Activated CD4-positive, alpha-beta T cell treated with anti-CD3 and anti-CD28 coated beads for 36 hours (primary cell): Measurements from ENCODE around the gene FAS. TPM values are rescaled to one million over a fixed set of nuclear protein-coding genes. Genes with fewer than 3 reads are reported as not detected.

Experiments
- ATAC-seq: fragments of 200-7000 bp; cut with Tn5 transposase; one replicate; pipeline ENCODE4 v1.10.0; 2021; ENCODE audit warnings: mild to moderate bottlenecking, moderate library complexity
- CTCF ChIA-PET: fragments of 350-600 bp; sonication (Branson Sonifier 250); formaldehyde crosslinking; loops from one replicate; lab custom pipeline; 2021; ENCODE audit warnings: antibody characterized with exemption; lab: Charles Lee
- POLR2A ChIA-PET: fragments of 350-600 bp; sonication (Branson Sonifier 250); formaldehyde crosslinking; loops from one replicate; lab custom pipeline; 2021; ENCODE audit warnings: antibody characterized with exemption, inconsistent platforms; lab: Charles Lee
- DNase-seq: peaks from one replicate; pipeline ENCODE4 v3.0.0-alpha.2; 2020
- H3K27ac Mint-ChIP-seq: one replicate; pipeline ENCODE4 v1.8.0; 2021; ENCODE audit warnings: mixed read lengths
- H3K27me3 Mint-ChIP-seq: one replicate; pipeline ENCODE4 v1.8.0; 2021; ENCODE audit warnings: mixed read lengths
- H3K36me3 Mint-ChIP-seq: one replicate; pipeline ENCODE4 v1.8.0; 2021; ENCODE audit warnings: low read depth, mixed read lengths
- H3K4me1 Mint-ChIP-seq: one replicate; pipeline ENCODE4 v1.8.0; 2021; ENCODE audit warnings: mixed read lengths
- H3K4me3 Mint-ChIP-seq: one replicate; pipeline ENCODE4 v1.8.0; 2021; ENCODE audit warnings: mild to moderate bottlenecking, moderate library complexity, mixed read lengths
- H3K9me3 Mint-ChIP-seq: one replicate; pipeline ENCODE4 v1.8.0; 2021; ENCODE audit warnings: low read depth, mixed read lengths
- intact Hi-C, 2 experiments: fragments of 100-400 bp; cut with DNase I in 1 of 2; cut with micrococcal nuclease in 1 of 2; formaldehyde crosslinking; loops; one replicate each; pipeline versions ENCODE4 v1.14.2 to v1.15.1; 2022 to 2024; cut with DNase I, micrococcal nuclease
- total RNA-seq, 2 experiments: library from RNA; stranded (reverse); gene quantifications; one replicate each; pipeline ENCODE4 v1.2.3, GENCODE V29; 2021

The FAS gene
- total RNA-seq, 2 experiments from 2014 or later = 34.1 to 34.9 TPM

- peaks cover 64% of the 10 kb centered on the region for H3K4me1 Mint-ChIP-seq
- no peak for ATAC-seq
- H3K36me3 Mint-ChIP-seq = peaks cover 6% of the 10 kb centered on the region
- CTCF ChIA-PET = interaction anchor here (0.6 to 6.3 kb wide), 10 partner anchors 8 to 247 kb away, joined by 3 to 53 read pairs (median 4); no protein-coding TSS in a partner anchor
- H3K27me3 Mint-ChIP-seq = no peaks in the 10 kb centered on the region
- intact Hi-C loops = loop anchor here (5.0 to 10.0 kb wide), 5 partner anchors 111 to 1882 kb away; partner anchors contain the start of genes IFIT5 (in 1 of the 2), KLLN (in 1 of the 2), PTEN (in 1 of the 2) and RPP30 (in 1 of the 2)
- POLR2A ChIA-PET = interaction anchor here (0.7 kb wide), 1 partner anchor 251 kb away, joined by 3 read pairs; no protein-coding TSS in a partner anchor
- no peak for DNase-seq
- peak overlapping the region; percentile 74 for H3K27ac Mint-ChIP-seq
- no peaks in the 10 kb centered on the region for H3K9me3 Mint-ChIP-seq
- H3K4me3 Mint-ChIP-seq = peak overlapping the region; percentile 87
Observed at GRCh38 chr10:88992921-88993524, 2.4 kb downstream of the FAS start.

- peaks cover 60% of the 10 kb centered on the region for H3K4me1 Mint-ChIP-seq
- H3K27me3 Mint-ChIP-seq = no peaks in the 10 kb centered on the region
- intact Hi-C loops = loop anchor here (5.0 to 10.0 kb wide), 5 partner anchors 112 to 1881 kb away; partner anchors contain the start of genes IFIT5 (in 1 of the 2), KLLN (in 1 of the 2), PTEN (in 1 of the 2) and RPP30 (in 1 of the 2)
- H3K27ac Mint-ChIP-seq = peak overlapping the region; percentile 60
- peaks cover 6% of the 10 kb centered on the region for H3K36me3 Mint-ChIP-seq
- DNase-seq = no peak
- ChIA-PET POLR2A (no interaction called here), CTCF (interaction anchor here (0.6 to 6.3 kb wide), 7 partner anchors 10 to 246 kb away, joined by 3 to 53 read pairs (median 3); no protein-coding TSS in a partner anchor)
- peak overlapping the region; percentile 43 for H3K4me3 Mint-ChIP-seq
- ATAC-seq = no peak
- no peaks in the 10 kb centered on the region for H3K9me3 Mint-ChIP-seq
Observed at GRCh38 chr10:88994019-88994418, 3.4 kb downstream of the FAS start.

GRCh38 chr10:88995156-88995876, 4.7 kb downstream of the FAS start:
- CTCF ChIA-PET = interaction anchor here (1.5 to 6.3 kb wide), 4 partner anchors 8 to 59 kb away, joined by 3 to 53 read pairs (median 14); no protein-coding TSS in a partner anchor
- POLR2A ChIA-PET = no interaction called here
- ATAC-seq = no peak
- Mint-ChIP-seq H3K4me3 (peak overlapping the region; percentile 20), H3K9me3 (no peaks in the 10 kb centered on the region), H3K27ac (peak overlapping the region; percentile 59), H3K27me3 (no peaks in the 10 kb centered on the region), H3K36me3 (peaks cover 6% of the 10 kb centered on the region), H3K4me1 (peaks cover 55% of the 10 kb centered on the region)
- DNase-seq = peak; percentile 23
- intact Hi-C loops = loop anchor here in 1 of 2 experiments (10.0 kb wide), 2 partner anchors 1131 to 1879 kb away; partner anchors contain the start of genes KLLN, PTEN and RPP30

- POLR2A ChIA-PET = no interaction called here
Observed at GRCh38 chr10:88996927-88997326, 6.3 kb downstream of the FAS start.

GRCh38 chr10:88999625-89000024, 9.0 kb downstream of the FAS start:
- CTCF ChIA-PET = interaction anchor here (1.0 to 2.9 kb wide), 4 partner anchors 8 to 565 kb away, joined by 3 to 16 read pairs (median 4); partner anchors contain the start of gene FAS
- ATAC-seq = no peak
- Mint-ChIP-seq H3K9me3 (no peaks in the 10 kb centered on the region), H3K27me3 (no peaks in the 10 kb centered on the region), H3K27ac (no peak overlapping the region), H3K4me3 (peak overlapping the region; percentile 30), H3K4me1 (peaks cover 73% of the 10 kb centered on the region), H3K36me3 (peaks cover 13% of the 10 kb centered on the region)
- POLR2A ChIA-PET = interaction anchor here (0.9 kb wide), 1 partner anchor 8 kb away, joined by 3 read pairs; no protein-coding TSS in a partner anchor
- no peak for DNase-seq
- intact Hi-C loops = loop anchor here (5.0 to 10.0 kb wide), 4 partner anchors 37 to 1875 kb away; partner anchors contain the start of genes KLLN (in 1 of the 2), PTEN (in 1 of the 2) and RPP30 (in 1 of the 2)

More at GRCh38 chr10:88996927-88997326, 6.3 kb downstream of the FAS start:
- Mint-ChIP-seq H3K4me1 (peaks cover 67% of the 10 kb centered on the region), H3K27ac (no peak overlapping the region), H3K9me3 (no peaks in the 10 kb centered on the region), H3K27me3 (no peaks in the 10 kb centered on the region), H3K4me3 (no peak overlapping the region), H3K36me3 (peaks cover 4% of the 10 kb centered on the region)
- CTCF ChIA-PET = interaction anchor here (0.7 to 4.4 kb wide), 3 partner anchors 13 to 65 kb away, joined by 3 to 21 read pairs (median 6); no protein-coding TSS in a partner anchor
- DNase-seq (no peak), ATAC-seq (no peak)
- intact Hi-C loops = loop anchor here in 1 of 2 experiments (10.0 kb wide), 2 partner anchors 1132 to 1878 kb away; partner anchors contain the start of genes KLLN, PTEN and RPP30

GRCh38 chr10:89001024-89001728, 10.6 kb downstream of the FAS start:
- peak; percentile 67 for DNase-seq
- Mint-ChIP-seq H3K4me3 (peak overlapping the region; percentile 62), H3K9me3 (no peaks in the 10 kb centered on the region), H3K36me3 (peaks cover 16% of the 10 kb centered on the region), H3K4me1 (peaks cover 60% of the 10 kb centered on the region), H3K27ac (peak overlapping the region; percentile 80), H3K27me3 (no peaks in the 10 kb centered on the region)
- intact Hi-C loops = loop anchor here (1.0 to 5.0 kb wide), 4 partner anchors 10 to 161 kb away; partner anchors contain the start of gene FAS (in 1 of the 2)
- ATAC-seq = peak; percentile 82
- ChIA-PET CTCF (interaction anchor here (0.6 to 2.9 kb wide), 10 partner anchors 10 to 215 kb away, joined by 3 to 16 read pairs (median 4); partner anchors contain the start of gene FAS), POLR2A (interaction anchor here (0.7 to 1.0 kb wide), 3 partner anchors 11 to 93 kb away, joined by 5 to 8 read pairs (median 5); partner anchors contain the start of gene FAS)

GRCh38 chr10:89001729-89002072, 11.1 kb downstream of the FAS start:
- ChIA-PET CTCF (interaction anchor here (0.7 to 2.9 kb wide), 7 partner anchors 10 to 214 kb away, joined by 3 to 16 read pairs (median 3); partner anchors contain the start of gene FAS), POLR2A (interaction anchor here (0.7 kb wide), 1 partner anchor 94 kb away, joined by 5 read pairs; no protein-coding TSS in a partner anchor)
- Mint-ChIP-seq H3K27me3 (no peaks in the 10 kb centered on the region), H3K27ac (peak overlapping the region; percentile 80), H3K4me3 (peak overlapping the region; percentile 62), H3K36me3 (peaks cover 16% of the 10 kb centered on the region), H3K9me3 (no peaks in the 10 kb centered on the region), H3K4me1 (peaks cover 56% of the 10 kb centered on the region)
- ATAC-seq = peak; percentile 7
- intact Hi-C loops = loop anchor here (1.0 to 5.0 kb wide), 7 partner anchors 10 to 161 kb away; partner anchors contain the start of gene FAS (in 1 of the 2)
- peak; percentile 24 for DNase-seq

- no peaks in the 10 kb centered on the region for H3K27me3 Mint-ChIP-seq
- no peak overlapping the region for H3K4me3 Mint-ChIP-seq
- ChIA-PET CTCF (interaction anchor here (0.6 to 2.9 kb wide), 5 partner anchors 11 to 199 kb away, joined by 3 to 16 read pairs (median 4); partner anchors contain the start of gene FAS), POLR2A (no interaction called here)
- H3K9me3 Mint-ChIP-seq = no peaks in the 10 kb centered on the region
- peaks cover 19% of the 10 kb centered on the region for H3K36me3 Mint-ChIP-seq
- H3K4me1 Mint-ChIP-seq = peaks cover 49% of the 10 kb centered on the region
- H3K27ac Mint-ChIP-seq = peak overlapping the region; percentile 6
- intact Hi-C loops = loop anchor here (2.0 to 5.0 kb wide), 5 partner anchors 16 to 160 kb away; no protein-coding TSS in a partner anchor
- DNase-seq (no peak), ATAC-seq (peak; percentile 40)
Observed at GRCh38 chr10:89002226-89002978, 11.8 kb downstream of the FAS start.

- peaks cover 47% of the 10 kb centered on the region for H3K4me1 Mint-ChIP-seq
- ATAC-seq = peak; percentile 65
Observed at GRCh38 chr10:89003344-89003743, 12.7 kb downstream of the FAS start.

More at GRCh38 chr10:89003344-89003743, 12.7 kb downstream of the FAS start:
- no peaks in the 10 kb centered on the region for H3K9me3 Mint-ChIP-seq
- no peak overlapping the region for H3K4me3 Mint-ChIP-seq
- CTCF ChIA-PET = interaction anchor here (0.7 to 1.4 kb wide), 9 partner anchors 10 to 204 kb away, joined by 3 to 10 read pairs (median 5); partner anchors contain the start of genes CH25H and FAS
- intact Hi-C loops = loop anchor here (1.0 to 5.0 kb wide), 6 partner anchors 17 to 159 kb away; no protein-coding TSS in a partner anchor
- no peak for DNase-seq
- POLR2A ChIA-PET = interaction anchor here (0.8 to 1.4 kb wide), 2 partner anchors 13 to 16 kb away, joined by 3 to 4 read pairs; partner anchors contain the start of gene FAS
- H3K27me3 Mint-ChIP-seq = no peaks in the 10 kb centered on the region
- peaks cover 27% of the 10 kb centered on the region for H3K36me3 Mint-ChIP-seq
- H3K27ac Mint-ChIP-seq = no peak overlapping the region
